ENCODE measurements around the gene TYW1B.
"Not testable (repeated sequence)": the region's sequence is repeated elsewhere in the genome, so short reads cannot be mapped to it uniquely, and the experiment has no call there.

GRCh38 chr7:72840966-72841511 lies 13.0 kb upstream of the TYW1B start:
- TF ChIP-seq YY1 (IDR thresholded peaks at IDR 0.05; ENCODE audit: insufficient read depth, insufficient read length); ZNF274 (IDR thresholded peaks at IDR 0.05; ENCODE audit: low read depth, low read length): not testable (repeated sequence)
